Prostate gland (tissue), 2 donors: ENCODE data around the gene PPL.

Source experiments
- POLR2A ChIP-seq: fragments of 450-650 bp; IDR thresholded peaks from one replicate; pipeline ENCODE4 v1.6.1; 2016; ENCODE audit warnings: antibody characterized with exemption, mild to moderate bottlenecking
- POLR2AphosphoS5 ChIP-seq: sonication (generic); formaldehyde crosslinking; IDR thresholded peaks from one replicate; pipeline ENCODE4 v1.6.1; 2017; ENCODE audit warnings: antibody characterized with exemption
- TF ChIP-seq, protein P1 (sequence below), 4 experiments: fragments of 200-600 bp in 2 of 4; fragments of 450-650 bp in 2 of 4; sonication (generic) in 2 of 4; IDR thresholded peaks; 1 replicate in 3 of 4; 2 replicates in 1 of 4; pipeline ENCODE4 v1.5.1; 2016 to 2019; ENCODE audit warnings: antibody characterized with exemption in 4 of 4, mild to moderate bottlenecking in 2 of 4, moderate library complexity in 2 of 4

DNA sequence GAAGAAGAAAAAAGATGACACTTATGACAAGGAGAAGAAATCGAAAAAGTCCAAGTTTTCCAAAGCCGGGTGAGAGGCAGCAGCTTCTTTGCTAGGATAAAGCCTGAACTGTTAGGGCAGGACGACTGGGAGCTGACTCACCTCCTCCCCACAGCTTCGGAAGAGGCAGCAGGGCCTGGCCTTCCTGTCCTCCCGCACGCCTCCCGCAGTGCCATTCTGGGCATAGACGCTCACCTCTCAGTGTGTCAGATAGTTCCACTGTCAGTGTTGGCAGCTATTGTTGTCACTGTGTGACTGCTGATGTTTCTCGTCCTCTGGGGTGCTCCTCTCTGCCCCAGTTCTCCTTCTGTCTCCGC lies 77.1 kb downstream of the PPL start:
- TF ChIP-seq, protein P1, sequence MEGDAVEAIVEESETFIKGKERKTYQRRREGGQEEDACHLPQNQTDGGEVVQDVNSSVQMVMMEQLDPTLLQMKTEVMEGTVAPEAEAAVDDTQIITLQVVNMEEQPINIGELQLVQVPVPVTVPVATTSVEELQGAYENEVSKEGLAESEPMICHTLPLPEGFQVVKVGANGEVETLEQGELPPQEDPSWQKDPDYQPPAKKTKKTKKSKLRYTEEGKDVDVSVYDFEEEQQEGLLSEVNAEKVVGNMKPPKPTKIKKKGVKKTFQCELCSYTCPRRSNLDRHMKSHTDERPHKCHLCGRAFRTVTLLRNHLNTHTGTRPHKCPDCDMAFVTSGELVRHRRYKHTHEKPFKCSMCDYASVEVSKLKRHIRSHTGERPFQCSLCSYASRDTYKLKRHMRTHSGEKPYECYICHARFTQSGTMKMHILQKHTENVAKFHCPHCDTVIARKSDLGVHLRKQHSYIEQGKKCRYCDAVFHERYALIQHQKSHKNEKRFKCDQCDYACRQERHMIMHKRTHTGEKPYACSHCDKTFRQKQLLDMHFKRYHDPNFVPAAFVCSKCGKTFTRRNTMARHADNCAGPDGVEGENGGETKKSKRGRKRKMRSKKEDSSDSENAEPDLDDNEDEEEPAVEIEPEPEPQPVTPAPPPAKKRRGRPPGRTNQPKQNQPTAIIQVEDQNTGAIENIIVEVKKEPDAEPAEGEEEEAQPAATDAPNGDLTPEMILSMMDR (IDR thresholded peaks at IDR 0.05), result no peak
- TF ChIP-seq POLR2A, result no peak
- no peak for TF ChIP-seq POLR2AphosphoS5
